ENCODE data around the gene SSRP1. TPM values are rescaled to one million over a fixed set of nuclear protein-coding genes. Genes with fewer than 3 reads are reported as not detected.

SSRP1 gene
- total and polyA plus RNA-seq, 9 donors, result 64.3 to 135 (median 107) TPM

DNA sequence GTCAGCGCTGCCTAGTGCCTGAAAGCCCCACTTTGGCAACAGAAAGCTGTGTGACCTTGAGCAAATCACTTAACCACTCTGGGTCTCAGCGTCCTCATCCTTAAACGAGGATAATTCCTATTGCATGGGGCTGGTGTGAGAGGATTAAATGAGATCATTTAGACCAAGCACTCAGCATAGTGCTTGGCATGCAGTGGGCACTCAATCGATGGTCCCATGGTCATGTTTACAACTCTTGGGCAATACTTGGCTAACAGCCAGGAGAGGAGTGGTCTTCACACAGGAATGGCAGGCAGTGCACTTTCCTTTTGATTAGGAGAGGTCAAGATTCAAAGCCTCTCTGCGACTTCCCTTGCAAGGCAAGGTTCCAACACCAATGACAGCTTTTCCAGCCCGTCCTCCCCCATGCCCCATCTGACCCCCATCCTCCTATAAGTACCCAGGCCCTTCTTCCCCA is 25.0 kb downstream of the SSRP1 start:
- H3K36me3 ChIP-seq (ENCODE audit: control insufficient read depth, insufficient read depth, low read length), result peaks cover 64% of the 10 kb centered on the region
- no peaks in the 10 kb centered on the region for H3K9me3 ChIP-seq (replicated peaks; ENCODE audit: control insufficient read depth, low read depth, low read length)
- H3K27ac ChIP-seq (ENCODE audit: low read length), result peak overlapping the region; percentile 91
- WGBS (ENCODE audit: insufficient coverage), result 53% methylated on average over 6 of the region's 6 CpGs
- no peaks in the 10 kb centered on the region for H3K27me3 ChIP-seq (ENCODE audit: control insufficient read depth, insufficient read depth, low read length)
- peak overlapping the region; percentile 52 for H3K4me3 ChIP-seq (ENCODE audit: low read length)
- DNase-seq, result peak; percentile 71
- peaks cover 81% of the 10 kb centered on the region for H3K4me1 ChIP-seq (ENCODE audit: control insufficient read depth, insufficient read depth, low read length)

DNA sequence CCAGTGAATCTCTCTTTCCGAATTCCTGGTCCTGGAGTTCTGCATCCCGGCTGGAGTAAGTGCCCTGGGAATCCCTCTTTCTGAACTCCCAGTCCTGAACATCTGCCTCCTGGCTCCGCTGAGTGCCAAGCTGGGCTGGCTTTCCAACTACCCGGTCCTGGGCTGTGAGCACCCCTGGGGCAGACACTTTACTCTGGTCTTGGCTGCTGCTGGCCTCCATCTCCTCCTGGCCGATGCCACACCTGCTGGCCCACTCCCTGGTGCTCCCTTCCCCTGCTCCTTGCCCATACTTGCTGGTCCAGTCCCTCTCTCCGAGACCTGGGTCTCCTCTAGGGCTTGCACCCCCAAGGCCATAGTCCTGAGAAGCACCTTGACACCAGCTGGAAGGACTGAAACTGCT is 25.6 kb downstream of the SSRP1 start:
- H3K4me1 ChIP-seq (ENCODE audit: control insufficient read depth, insufficient read depth, low read length), result peaks cover 76% of the 10 kb centered on the region
- H3K36me3 ChIP-seq (ENCODE audit: control insufficient read depth, insufficient read depth, low read length), result peaks cover 68% of the 10 kb centered on the region
- no peaks in the 10 kb centered on the region for H3K9me3 ChIP-seq (replicated peaks; ENCODE audit: control insufficient read depth, low read depth, low read length)
- no peaks in the 10 kb centered on the region for H3K27me3 ChIP-seq (ENCODE audit: control insufficient read depth, insufficient read depth, low read length)
- H3K4me3 ChIP-seq (ENCODE audit: low read length), result no peak overlapping the region
- DNase-seq, result peak; percentile 35
- H3K27ac ChIP-seq (ENCODE audit: low read length), result peak overlapping the region; percentile 91
- WGBS (ENCODE audit: insufficient coverage), result 38% methylated on average over 5 of the region's 6 CpGs

DNA sequence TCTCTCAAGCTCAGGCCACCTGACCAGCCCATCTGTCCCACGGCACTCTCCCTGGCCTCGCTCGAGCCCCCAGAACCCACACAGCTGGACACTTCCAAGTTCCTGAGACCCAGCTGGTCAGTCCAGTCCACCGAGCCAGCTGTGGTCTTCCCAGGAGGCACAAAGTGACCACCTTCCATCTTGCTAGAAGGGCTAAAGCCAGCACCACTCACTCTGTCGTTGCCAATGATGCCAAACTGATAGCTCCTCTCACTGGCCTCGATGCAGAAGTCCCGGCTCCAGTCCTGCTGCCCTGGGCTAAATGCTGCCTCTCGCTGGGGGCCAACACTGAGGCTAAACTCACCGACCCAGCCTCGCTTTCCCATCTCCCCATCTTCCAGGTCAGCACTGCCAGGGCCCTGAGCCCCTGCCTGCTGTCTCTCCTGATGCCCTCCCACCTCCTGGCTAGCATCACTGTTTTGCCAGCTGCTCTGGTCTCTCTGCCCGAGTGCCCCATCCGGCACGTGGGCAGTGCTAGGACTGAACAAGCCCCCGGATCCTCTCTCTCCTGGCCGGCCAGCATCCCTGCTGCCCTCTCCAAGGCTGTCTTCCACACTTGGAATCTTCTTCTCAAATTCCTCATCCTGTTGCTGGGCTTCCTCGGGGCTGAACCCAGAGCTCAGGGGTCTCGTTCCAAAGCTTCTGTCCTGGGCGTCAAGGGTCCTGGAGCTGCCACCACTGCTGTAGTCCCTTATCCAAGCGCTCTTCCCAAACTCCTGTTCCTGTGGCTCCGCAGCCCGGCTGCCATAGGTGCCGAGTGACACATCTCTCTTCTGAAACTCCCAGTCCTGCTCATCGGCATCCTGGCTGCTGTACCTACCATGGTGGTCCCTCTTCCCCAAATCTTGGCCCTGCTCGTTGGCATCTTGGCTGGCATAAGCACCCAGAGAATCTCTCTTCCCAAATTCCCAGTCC is 26.3 kb downstream of the SSRP1 start:
- H3K36me3 ChIP-seq (ENCODE audit: control insufficient read depth, insufficient read depth, low read length), result peaks cover 65% of the 10 kb centered on the region
- peaks cover 78% of the 10 kb centered on the region for H3K4me1 ChIP-seq (ENCODE audit: control insufficient read depth, insufficient read depth, low read length)
- H3K27ac ChIP-seq (ENCODE audit: low read length), result no peak overlapping the region
- 76% methylated on average over 24 of the region's 24 CpGs for WGBS (ENCODE audit: insufficient coverage)
- H3K4me3 ChIP-seq (ENCODE audit: low read length), result no peak overlapping the region
- no peaks in the 10 kb centered on the region for H3K27me3 ChIP-seq (ENCODE audit: control insufficient read depth, insufficient read depth, low read length)
- peak; percentile 49 for DNase-seq
- no peaks in the 10 kb centered on the region for H3K9me3 ChIP-seq (replicated peaks; ENCODE audit: control insufficient read depth, low read depth, low read length)

DNA sequence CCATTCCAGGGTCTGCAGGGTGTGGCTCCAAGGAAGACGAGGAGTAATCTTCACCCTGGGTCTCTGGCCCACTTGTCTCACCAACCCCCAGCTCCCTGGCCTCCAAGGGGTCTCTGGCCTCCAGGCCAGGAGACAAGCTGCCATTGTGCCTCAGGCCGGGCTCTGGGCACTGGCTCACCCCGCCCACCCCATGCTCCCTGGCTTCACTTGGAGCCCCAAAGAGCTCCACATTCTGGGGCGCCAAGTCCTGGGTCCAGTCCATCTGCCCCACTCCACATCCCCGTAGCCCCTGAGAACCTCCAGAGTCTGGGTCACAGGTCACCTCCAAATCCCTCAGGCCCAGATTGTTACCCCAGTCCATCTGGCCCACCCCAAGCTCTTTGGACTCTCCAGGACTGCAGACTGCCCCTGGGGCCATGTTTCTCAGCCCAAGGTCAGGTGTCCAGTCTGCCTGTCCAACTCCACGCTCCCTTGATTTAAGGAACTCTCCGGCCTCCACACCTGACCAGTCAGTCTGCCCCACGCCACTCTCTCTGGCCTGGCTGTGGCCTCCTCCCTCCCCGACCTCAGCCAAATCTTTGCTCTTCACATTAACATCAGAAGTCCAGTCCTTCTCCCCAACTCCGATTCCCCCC is 27.1 kb downstream of the SSRP1 start:
- no peak overlapping the region for H3K4me3 ChIP-seq (ENCODE audit: low read length)
- 73% methylated on average over 10 of the region's 10 CpGs for WGBS (ENCODE audit: insufficient coverage)
- DNase-seq, result no peak
- peaks cover 63% of the 10 kb centered on the region for H3K36me3 ChIP-seq (ENCODE audit: control insufficient read depth, insufficient read depth, low read length)
- peaks cover 81% of the 10 kb centered on the region for H3K4me1 ChIP-seq (ENCODE audit: control insufficient read depth, insufficient read depth, low read length)
- H3K27ac ChIP-seq (ENCODE audit: low read length), result no peak overlapping the region
- no peaks in the 10 kb centered on the region for H3K9me3 ChIP-seq (replicated peaks; ENCODE audit: control insufficient read depth, low read depth, low read length)
- H3K27me3 ChIP-seq (ENCODE audit: control insufficient read depth, insufficient read depth, low read length), result no peaks in the 10 kb centered on the region

DNA sequence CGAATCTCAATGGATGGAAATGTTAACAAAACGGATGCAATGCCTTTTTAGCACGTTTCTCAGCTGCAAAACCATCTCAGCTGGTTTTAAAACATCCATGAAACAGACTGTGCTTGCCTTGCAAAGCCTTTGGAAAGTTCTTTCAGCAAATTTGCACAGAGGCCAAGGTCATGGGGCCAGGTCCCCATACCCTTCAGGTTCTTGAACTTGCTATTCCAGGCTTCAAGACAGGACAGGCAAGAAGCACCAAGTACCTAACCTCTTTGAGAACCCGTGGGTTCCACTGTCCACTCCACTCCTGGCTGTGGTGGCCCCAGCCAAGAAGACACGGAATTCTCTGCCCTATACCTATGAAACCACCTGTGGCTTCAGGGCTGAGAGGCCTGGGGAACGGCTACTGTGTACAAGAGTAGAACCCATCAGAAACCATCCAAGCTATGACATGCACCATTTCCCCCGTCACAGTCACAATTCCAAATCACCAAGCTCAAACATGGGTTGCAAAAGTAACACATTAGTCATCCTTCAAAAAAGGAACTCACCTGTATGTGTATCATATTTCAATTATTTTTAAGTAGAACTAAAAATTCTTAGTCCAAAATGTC is 27.9 kb downstream of the SSRP1 start:
- DNase-seq, result no peak
- Histone ChIP-seq H3K4me1 (ENCODE audit: control insufficient read depth, insufficient read depth, low read length) (peaks cover 73% of the 10 kb centered on the region), H3K4me3 (ENCODE audit: low read length) (no peak overlapping the region), H3K36me3 (ENCODE audit: control insufficient read depth, insufficient read depth, low read length) (peaks cover 63% of the 10 kb centered on the region), H3K27me3 (ENCODE audit: control insufficient read depth, insufficient read depth, low read length) (no peaks in the 10 kb centered on the region), H3K27ac (ENCODE audit: low read length) (peak overlapping the region; percentile 7), H3K9me3 (replicated peaks; ENCODE audit: control insufficient read depth, low read depth, low read length) (no peaks in the 10 kb centered on the region)
- 54% methylated on average over 4 of the region's 7 CpGs for WGBS (ENCODE audit: insufficient coverage)

DNA sequence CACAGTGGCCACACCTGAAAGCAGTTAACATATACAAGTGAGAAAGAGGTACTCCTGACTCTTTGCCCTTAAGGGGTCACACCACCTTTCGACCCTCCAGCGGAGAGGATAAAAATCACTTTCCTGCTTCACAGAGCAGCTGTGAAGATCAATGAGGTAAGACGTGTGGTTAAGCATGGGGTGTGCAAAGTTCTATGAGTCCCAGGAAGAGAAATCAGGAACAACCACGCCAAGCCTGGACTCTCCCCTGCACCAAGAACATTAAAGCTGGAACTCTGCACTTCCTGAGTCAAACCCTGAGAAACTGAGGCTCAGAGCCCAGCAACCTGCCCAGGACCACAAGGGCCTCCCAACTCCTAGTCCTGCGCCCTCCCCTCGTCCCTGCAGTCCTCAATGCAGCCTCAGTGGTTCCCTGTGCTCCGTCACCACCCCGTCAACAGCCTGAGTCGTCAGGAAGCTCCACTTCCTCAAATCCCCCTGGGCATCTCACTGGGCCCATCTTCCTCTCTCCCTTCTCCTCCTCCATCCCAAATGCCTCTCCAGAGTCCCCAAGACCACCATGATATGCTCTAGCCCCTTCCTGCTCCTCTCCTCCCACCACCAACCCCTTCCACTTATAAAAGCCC is 28.6 kb downstream of the SSRP1 start:
- 58% methylated on average over 5 of the region's 9 CpGs for WGBS (ENCODE audit: insufficient coverage)
- no peaks in the 10 kb centered on the region for H3K27me3 ChIP-seq (ENCODE audit: control insufficient read depth, insufficient read depth, low read length)
- H3K4me1 ChIP-seq (ENCODE audit: control insufficient read depth, insufficient read depth, low read length), result peaks cover 66% of the 10 kb centered on the region
- no peak for DNase-seq
- no peak overlapping the region for H3K4me3 ChIP-seq (ENCODE audit: low read length)
- no peaks in the 10 kb centered on the region for H3K9me3 ChIP-seq (replicated peaks; ENCODE audit: control insufficient read depth, low read depth, low read length)
- H3K27ac ChIP-seq (ENCODE audit: low read length), result peak overlapping the region; percentile 14
- peaks cover 64% of the 10 kb centered on the region for H3K36me3 ChIP-seq (ENCODE audit: control insufficient read depth, insufficient read depth, low read length)

DNA sequence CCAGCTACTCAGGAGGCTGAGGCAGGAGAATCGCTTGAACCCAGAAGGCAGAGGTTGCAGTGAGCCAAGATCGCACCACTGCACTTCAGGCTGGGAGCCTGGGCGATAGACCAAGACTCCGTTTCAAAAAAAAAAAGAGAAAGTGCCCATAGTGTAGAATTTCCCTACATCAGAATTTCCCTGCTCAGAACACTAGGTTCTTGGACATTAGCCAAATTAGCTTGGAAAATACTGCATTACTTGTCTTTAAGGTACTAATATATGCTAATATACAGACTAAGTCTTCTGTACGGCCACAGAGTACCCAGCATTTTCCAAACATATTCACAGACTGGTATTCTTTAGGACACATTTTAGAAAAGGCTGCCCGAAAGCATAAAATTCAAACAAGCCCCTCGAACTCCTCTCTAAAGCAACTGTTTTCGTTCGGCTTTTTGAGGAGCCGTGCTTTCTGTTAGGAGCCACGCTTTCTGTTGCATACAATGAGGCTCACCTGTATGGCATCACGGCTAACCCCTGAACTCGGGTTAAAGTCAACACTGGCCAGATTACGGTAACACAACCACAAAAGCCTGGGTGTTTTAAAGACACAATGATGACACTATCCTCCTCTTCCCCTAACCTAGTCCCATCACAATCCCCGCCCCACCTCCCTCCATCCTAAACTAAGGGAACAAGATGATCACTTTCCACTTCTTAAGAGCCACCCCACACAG is 29.4 kb downstream of the SSRP1 start:
- Histone ChIP-seq H3K4me1 (ENCODE audit: control insufficient read depth, insufficient read depth, low read length) (peaks cover 58% of the 10 kb centered on the region), H3K4me3 (ENCODE audit: low read length) (no peak overlapping the region), H3K27me3 (ENCODE audit: control insufficient read depth, insufficient read depth, low read length) (no peaks in the 10 kb centered on the region), H3K36me3 (ENCODE audit: control insufficient read depth, insufficient read depth, low read length) (peaks cover 71% of the 10 kb centered on the region), H3K9me3 (replicated peaks; ENCODE audit: control insufficient read depth, low read depth, low read length) (peaks cover under 1% of the 10 kb centered on the region), H3K27ac (ENCODE audit: low read length) (no peak overlapping the region)
- WGBS (ENCODE audit: insufficient coverage), result 70% methylated on average over 11 of the region's 15 CpGs
- peak; percentile 51 for DNase-seq

DNA sequence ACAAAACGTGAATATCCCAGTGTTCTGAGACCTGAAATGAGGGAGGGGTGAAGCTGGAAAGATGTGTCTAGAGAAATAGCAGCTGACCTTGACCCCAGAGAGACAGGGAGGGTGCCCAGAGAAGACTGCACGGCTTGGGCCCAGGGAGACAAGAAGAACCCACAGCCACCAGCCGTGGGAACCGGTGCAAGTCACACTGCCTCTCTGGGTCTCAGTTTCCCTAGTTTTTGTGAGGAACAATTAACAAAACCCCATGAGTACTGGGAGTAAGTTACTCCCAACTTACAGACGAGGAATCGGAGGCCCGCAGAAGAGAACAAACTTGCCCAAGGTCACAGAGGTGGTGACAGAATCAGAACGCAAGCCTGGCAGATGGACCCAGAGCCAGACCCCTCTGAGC is 30.2 kb downstream of the SSRP1 start:
- H3K27ac ChIP-seq (ENCODE audit: low read length), result no peak overlapping the region
- 86% methylated on average over 8 of the region's 8 CpGs for WGBS (ENCODE audit: insufficient coverage)
- peaks cover 50% of the 10 kb centered on the region for H3K4me1 ChIP-seq (ENCODE audit: control insufficient read depth, insufficient read depth, low read length)
- no peaks in the 10 kb centered on the region for H3K27me3 ChIP-seq (ENCODE audit: control insufficient read depth, insufficient read depth, low read length)
- no peak for DNase-seq
- H3K4me3 ChIP-seq (ENCODE audit: low read length), result no peak overlapping the region
- H3K9me3 ChIP-seq (replicated peaks; ENCODE audit: control insufficient read depth, low read depth, low read length), result peaks cover 5% of the 10 kb centered on the region
- H3K36me3 ChIP-seq (ENCODE audit: control insufficient read depth, insufficient read depth, low read length), result peaks cover 77% of the 10 kb centered on the region

DNA sequence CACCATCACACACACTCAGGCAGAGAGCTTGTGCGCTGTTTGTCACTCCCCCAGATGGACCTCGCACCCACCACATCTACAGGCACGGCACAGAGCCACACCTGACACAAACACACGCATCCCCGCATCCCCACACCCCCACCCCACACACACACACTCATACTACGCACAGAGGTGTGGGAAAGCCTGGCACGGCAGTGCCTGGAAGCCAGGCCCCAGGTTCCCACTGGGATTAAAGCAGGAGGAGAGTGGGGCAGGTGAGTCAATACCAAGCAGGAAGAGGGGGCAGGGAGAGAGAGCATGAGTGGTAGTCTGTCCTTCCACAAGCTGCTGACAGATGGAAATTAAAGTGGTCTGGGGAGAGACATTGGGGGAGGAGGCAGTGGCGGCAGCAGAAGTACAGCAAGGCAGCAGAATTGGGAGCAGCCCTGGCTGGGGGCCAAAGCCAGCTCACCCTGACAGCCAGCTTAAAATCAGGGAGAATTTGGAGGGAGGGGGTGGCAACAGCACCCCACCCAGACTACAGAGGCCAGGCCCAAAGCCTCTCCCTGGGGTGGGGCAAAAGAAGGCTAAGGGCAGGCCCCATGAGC is 31.6 kb downstream of the SSRP1 start:
- Histone ChIP-seq H3K27me3 (ENCODE audit: control insufficient read depth, insufficient read depth, low read length) (no peaks in the 10 kb centered on the region), H3K4me1 (ENCODE audit: control insufficient read depth, insufficient read depth, low read length) (peaks cover 36% of the 10 kb centered on the region), H3K9me3 (replicated peaks; ENCODE audit: control insufficient read depth, low read depth, low read length) (peaks cover 14% of the 10 kb centered on the region), H3K27ac (ENCODE audit: low read length) (no peak overlapping the region), H3K36me3 (ENCODE audit: control insufficient read depth, insufficient read depth, low read length) (peaks cover 78% of the 10 kb centered on the region), H3K4me3 (ENCODE audit: low read length) (no peak overlapping the region)
- DNase-seq, result no peak
- 67% methylated on average over 2 of the region's 8 CpGs for WGBS (ENCODE audit: insufficient coverage)

Measured in muscle of leg (tissue), 11 donors.